Hippocampal formation (tissue), 2 donors: ENCODE data around the gene TSSC4.

ENCODE experiments used
- DNase-seq, 2 donors: peaks; one replicate each; lab custom pipeline; 2025; lab: John Stamatoyannopoulos, UW

Gene TSSC4

GRCh38 chr11:2400762-2401435 is 349 bp downstream of the TSSC4 start:
- DNase-seq = no peak

DNA sequence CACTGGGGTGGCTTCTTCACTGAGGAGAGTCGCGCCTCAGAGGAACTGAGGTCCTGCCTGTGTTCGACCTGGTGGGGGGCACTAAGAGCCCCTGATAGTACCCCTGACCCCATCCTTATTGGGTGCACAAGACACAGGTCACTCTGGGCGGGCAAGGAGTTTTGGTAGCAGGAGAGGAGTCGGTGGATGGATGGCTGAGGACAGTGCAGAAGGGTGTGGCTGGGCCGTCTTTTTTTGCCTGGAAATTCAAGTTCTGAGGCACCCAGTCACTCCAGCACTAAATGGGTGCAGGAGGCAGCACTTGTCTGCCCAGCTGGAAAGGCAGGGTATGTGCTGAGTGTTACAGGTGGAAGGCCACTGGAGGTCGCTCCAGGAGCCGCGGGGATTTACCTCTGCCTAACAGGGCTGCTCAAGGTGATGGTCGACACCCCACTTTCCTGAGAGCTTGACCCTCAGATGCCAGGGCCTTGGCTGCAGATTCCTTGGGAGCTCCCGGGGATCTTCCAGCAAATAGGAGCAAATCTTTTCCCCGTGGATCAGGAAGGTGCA is 960 bp downstream of the TSSC4 start:
- DNase-seq = no peak

GRCh38 chr11:2402106-2402505 is 1.6 kb downstream of the TSSC4 start:
- DNase-seq = no peak

DNA sequence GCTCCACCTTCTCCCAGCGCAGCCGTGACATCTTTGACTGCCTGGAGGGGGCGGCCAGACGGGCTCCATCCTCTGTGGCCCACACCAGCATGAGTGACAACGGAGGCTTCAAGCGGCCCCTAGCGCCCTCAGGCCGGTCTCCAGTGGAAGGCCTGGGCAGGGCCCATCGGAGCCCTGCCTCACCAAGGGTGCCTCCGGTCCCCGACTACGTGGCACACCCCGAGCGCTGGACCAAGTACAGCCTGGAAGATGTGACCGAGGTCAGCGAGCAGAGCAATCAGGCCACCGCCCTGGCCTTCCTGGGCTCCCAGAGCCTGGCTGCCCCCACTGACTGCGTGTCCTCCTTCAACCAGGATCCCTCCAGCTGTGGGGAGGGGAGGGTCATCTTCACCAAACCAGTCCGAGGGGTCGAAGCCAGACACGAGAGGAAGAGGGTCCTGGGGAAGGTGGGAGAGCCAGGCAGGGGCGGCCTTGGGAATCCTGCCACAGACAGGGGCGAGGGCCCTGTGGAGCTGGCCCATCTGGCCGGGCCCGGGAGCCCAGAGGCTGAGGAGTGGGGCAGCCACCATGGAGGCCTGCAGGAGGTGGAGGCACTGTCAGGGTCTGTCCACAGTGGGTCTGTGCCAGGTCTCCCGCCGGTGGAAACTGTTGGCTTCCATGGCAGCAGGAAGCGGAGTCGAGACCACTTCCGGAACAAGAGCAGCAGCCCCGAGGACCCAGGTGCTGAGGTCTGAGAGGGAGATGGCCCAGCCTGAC is 2.5 kb downstream of the TSSC4 start:
- DNase-seq = no peak

GRCh38 chr11:2404735-2405196 is 4.2 kb downstream of the TSSC4 start:
- no peak for DNase-seq

- DNase-seq = no peak
Observed at GRCh38 chr11:2406451-2406850, 5.9 kb downstream of the TSSC4 start.

DNA sequence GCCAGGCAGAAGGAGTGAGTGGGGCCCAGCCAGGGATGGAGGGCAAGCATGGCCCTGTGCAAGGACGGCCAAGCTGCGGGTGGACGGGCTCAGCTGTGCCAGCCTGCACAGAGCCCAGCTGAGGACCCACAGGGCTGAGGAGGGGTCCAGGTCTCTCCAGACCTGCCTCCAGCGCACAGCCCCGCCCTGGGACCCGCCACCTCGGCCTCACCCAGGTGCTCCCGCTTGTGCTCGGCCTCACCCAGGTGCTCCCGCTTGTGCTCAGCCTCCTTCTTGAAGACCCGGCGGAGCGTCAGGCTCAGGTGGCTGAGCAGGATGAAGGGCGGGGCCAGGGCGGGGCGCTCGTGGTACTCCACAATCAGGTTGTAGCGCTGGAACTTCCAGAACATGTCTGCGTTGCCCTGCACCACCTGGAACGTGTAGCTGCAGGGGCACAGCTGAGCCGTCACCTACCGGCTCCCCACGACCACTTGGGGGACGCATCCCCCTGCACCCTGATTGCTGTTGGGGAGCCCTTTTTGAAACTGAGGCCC is 6.4 kb downstream of the TSSC4 start:
- DNase-seq = no peak

GRCh38 chr11:2408671-2409070 is 8.1 kb downstream of the TSSC4 start:
- no peak for DNase-seq

DNA sequence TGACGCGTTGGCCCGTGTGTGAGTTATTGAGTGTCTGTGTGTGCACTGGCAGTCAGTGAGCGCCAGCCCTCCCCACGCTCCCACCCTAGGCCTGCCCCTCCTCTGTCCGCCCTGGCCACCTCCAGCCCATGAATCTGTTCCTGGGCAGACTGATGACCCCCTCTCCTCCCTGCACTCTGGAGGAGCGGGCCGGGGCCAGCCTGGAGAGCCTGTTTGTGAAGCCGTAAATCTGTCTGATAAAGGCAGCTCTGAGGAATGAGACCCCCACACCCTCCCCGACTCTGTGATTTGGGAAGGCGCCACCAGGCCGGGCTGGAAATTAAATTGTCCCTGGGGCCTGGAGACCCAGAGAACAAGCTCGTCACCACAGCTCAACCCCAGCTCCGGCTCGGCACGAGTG is 8.6 kb downstream of the TSSC4 start:
- no peak for DNase-seq

DNA sequence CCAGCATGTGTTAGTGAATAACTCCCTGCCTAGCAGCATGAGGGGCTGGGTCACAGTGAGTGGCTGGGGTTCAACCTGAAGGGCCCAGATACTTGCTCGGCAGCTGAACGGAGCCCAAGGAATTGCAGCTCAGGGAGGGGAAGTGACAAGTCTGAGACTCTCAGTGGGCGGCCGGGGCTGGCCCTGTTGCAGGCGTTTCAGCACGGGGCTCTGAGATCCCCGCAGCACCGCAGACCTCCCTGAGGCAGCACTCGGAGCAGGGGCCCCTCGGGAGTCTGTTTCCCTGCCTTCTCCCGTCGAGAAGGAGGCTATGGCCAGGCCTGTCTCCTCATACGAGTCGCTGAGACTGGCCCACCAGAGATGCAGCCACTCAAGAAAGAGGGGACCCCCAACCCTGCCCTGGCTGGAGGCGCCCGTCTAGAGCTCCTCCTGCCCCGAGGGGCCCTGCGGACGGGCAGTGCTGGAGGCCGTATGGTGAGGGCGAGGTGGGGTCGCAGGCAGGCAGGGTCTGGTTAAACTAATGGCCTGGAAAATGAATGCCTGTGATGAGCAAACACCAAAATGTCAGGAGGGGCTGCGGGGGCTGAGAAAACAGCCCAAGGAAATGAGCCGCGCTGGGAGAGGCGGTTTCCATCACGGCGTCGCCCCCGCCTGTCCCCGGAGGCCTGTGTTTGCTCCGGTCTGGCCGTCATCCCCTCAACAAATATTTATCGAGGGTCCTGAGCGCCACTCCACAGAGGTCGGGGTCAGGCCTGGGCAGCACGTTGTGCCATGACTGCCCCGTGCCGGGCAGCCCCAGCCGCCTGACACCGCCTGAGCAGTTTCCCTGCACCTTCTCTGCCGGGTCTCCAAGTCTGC is 9.3 kb downstream of the TSSC4 start:
- no peak for DNase-seq

DNA sequence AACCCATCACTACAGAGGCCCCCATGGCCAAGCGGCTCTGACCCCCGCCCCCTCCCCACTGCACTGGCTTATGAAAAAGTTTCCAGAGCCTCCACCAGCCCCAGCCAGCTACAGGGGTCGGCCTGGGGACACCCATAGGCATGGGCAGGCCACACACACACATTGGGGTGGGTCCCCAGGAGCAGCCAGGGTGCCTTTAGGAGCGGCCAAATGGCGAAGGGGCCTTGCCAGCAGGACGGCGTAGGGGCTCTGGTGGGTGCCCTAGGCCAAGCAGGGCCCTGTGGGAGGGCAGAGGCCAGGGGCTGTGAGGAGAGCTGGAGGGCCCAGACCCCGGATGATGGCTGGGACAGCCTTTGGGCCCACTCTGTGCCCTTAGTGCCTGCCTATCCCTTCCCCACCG is 10.1 kb downstream of the TSSC4 start:
- DNase-seq = no peak

DNA sequence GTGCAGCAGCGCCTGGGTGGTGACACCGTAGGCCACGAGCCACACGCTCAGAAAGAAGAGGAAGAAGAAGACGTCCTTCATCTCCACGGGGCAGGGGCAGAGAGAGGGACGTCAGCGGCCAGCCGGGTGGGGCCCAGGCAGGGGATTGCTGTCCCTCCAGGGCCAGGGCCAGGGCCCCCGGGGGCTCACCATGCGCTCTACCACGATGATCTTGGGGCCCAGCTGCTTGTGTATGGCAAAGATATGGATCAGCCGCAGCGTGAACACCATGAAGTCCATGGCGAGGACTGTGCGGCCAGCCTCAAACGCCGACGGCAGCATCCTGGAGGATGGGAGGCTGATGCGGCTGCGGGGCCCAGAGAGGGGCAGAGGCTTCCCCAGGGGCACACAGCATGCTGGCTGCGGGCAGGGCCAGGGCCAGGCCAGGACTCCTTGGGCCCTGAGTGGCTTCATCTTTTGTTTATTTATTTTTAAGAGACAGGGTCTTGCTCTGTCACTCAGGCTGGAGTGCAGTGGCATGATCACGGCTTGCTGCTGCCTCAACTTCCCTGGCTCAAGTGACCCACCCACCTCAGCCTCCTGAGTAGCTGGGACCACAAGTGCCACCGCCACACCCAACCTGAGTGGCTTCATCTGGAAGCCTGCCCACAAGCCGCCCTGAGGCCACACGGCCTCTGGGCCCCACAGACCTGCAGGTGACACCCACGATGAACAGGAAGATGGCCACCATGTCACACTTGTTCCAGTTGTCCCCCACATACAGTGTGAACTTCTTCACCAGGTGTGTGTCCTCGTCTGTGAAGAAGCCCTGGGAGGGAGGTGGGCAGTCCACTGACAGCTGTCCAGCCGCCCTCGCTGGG is 11.1 kb downstream of the TSSC4 start:
- no peak for DNase-seq

DNA sequence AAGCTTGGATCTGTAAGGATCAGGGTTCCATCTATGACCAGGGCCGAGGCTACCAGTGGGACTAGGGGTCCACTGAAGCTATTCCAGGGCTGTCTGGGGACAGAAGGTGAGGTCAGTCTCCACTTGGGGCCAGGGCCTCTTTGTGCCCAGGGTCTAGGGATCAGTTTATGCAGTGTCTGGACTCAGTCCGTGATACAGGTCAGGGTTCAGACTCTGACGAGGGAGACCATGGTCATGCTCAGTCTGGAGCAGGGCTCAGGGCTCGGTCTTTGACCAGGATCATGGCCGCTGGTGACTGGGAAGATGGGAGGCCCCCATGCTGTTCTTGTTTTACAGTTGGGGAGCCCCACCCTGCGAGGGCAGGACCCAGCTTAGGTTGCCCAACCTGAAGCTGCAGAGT is 11.8 kb downstream of the TSSC4 start:
- DNase-seq = no peak

GRCh38 chr11:2413742-2414579 is 13.4 kb downstream of the TSSC4 start:
- no peak for DNase-seq

DNA sequence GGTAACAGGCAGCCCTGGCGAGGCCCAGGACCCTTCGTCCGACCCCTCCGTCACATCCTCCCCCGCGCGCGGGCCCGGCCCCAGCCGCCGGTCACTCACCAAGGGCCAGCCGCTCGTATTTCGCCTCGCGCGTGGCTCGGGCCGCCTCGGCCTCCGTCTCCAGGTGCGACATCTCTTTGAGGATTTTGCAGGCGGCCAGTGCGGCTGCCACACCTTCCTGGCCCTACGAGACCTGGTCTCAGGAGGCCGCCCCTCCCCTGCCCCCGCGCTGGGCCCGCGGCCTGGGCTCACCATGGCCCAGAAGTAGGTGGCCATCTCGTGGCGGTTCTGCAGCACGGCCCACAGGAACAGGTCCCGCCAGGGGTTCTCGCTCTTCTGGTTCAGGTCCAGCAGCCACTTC is 14.1 kb downstream of the TSSC4 start:
- DNase-seq = no peak

DNA sequence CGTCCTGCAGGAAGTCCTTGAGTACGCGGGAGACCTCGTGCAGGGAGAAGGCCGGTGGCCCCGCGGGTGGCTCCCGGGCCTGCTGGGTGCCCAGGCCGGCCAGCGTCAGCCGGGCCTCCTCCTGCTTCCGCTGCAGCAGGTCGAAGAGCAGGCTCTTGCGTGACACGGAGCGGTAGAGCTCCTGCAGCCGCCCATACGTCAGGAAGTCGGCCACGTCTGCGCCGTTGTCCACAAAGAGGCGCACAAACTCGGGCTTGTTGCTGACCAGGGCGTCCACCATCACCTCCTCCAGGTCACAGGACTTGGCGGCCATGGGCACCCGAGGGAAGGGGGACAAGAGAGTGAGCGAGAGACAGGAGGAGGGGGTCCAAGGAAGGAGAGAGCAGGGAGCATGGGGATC is 14.6 kb downstream of the TSSC4 start:
- no peak for DNase-seq

- DNase-seq = no peak
Observed at GRCh38 chr11:2415601-2416380, 15.2 kb downstream of the TSSC4 start.

- DNase-seq = no peak
Observed at GRCh38 chr11:2416765-2417164, 16.2 kb downstream of the TSSC4 start.
